Cardiac muscle cell (in vitro differentiated cells and primary cell): ENCODE results near the gene KLHL7. TPM values are rescaled to one million over a fixed set of nuclear protein-coding genes. Genes with fewer than 3 reads are reported as not detected.

Experiments used
- DNase-seq, 2 donors: peaks; one replicate each; pipeline versions ENCODE4 v3.0.0 to v3.0.0-alpha.2; 2010 to 2017; ENCODE audit warnings: low read depth in 1 of 2, low spot score in 1 of 2
- H3K27ac ChIP-seq: fragments of 200-600 bp; sonication (generic); 2 replicates; pipeline ENCODE4 v1.5.1; 2016
- H3K27me3 ChIP-seq: fragments of 200-600 bp; sonication (generic); 2 replicates; pipeline ENCODE4 v1.6.0; 2016; ENCODE audit warnings: control low read depth
- H3K36me3 ChIP-seq: fragments of 200-600 bp; sonication (generic); 2 replicates; pipeline ENCODE4 v1.5.1; 2016; ENCODE audit warnings: control low read depth
- H3K4me1 ChIP-seq: fragments of 200-600 bp; sonication (generic); 2 replicates; pipeline ENCODE4 v1.8.1; 2017; ENCODE audit warnings: low read depth, mild to moderate bottlenecking, mixed run types
- H3K4me3 ChIP-seq: fragments of 200-600 bp; sonication (generic); 2 replicates; pipeline ENCODE4 v1.5.1; 2016; ENCODE audit warnings: mild to moderate bottlenecking
- H3K9me3 ChIP-seq: fragments of 200-600 bp; sonication (generic); 2 replicates; pipeline ENCODE4 v1.5.1; 2017; ENCODE audit warnings: low read depth, mild to moderate bottlenecking, control low read depth
- CTCF ChIP-seq: IDR thresholded peaks from 2 replicates; pipeline ENCODE4 v1.5.1; 2012; ENCODE audit warnings: low read depth, mild to moderate bottlenecking, low read length
- polyA plus RNA-seq: library from polyadenylated mRNA; unstranded; fragments of >200 nt; fragmentation: Nextera tagmentation; extraction: Ambion mirVana; gene quantifications from 2 replicates; pipeline ENCODE4 v1.2.1, GENCODE V29; 2016
- total RNA-seq: library from RNA; depleted of rRNA; stranded (reverse); fragments of >200 nt; gene quantifications from 2 replicates; pipeline ENCODE4 v1.2.3, GENCODE V29; 2016

KLHL7 gene
- total and polyA plus RNA-seq, 2 experiments from 2014 or later: 33.4 to 47.1 TPM

GRCh38 chr7:23205909-23206767, 100.6 kb downstream of the KLHL7 start:
- DNase-seq: peak in 1 of 2 donors; percentile 61
- H3K4me1 ChIP-seq: no peaks in the 10 kb centered on the region
- no peaks in the 10 kb centered on the region for H3K9me3 ChIP-seq
- H3K4me3 ChIP-seq: no peak overlapping the region
- no peak overlapping the region for H3K27ac ChIP-seq
- H3K36me3 ChIP-seq: peaks cover 9% of the 10 kb centered on the region
- no peaks in the 10 kb centered on the region for H3K27me3 ChIP-seq
- no peak for TF ChIP-seq CTCF

GRCh38 chr7:23207021-23207420, 101.4 kb downstream of the KLHL7 start:
- TF ChIP-seq CTCF: no peak
- Histone ChIP-seq H3K27ac (no peak overlapping the region), H3K36me3 (peaks cover 3% of the 10 kb centered on the region), H3K4me3 (no peak overlapping the region), H3K27me3 (no peaks in the 10 kb centered on the region), H3K4me1 (no peaks in the 10 kb centered on the region), H3K9me3 (no peaks in the 10 kb centered on the region)
- DNase-seq: no peak

- no peak overlapping the region for H3K4me3 ChIP-seq
- H3K36me3 ChIP-seq: peaks cover 3% of the 10 kb centered on the region
- TF ChIP-seq CTCF: no peak
- H3K27me3 ChIP-seq: no peaks in the 10 kb centered on the region
- H3K9me3 ChIP-seq: no peaks in the 10 kb centered on the region
- no peak for DNase-seq
- H3K4me1 ChIP-seq: no peaks in the 10 kb centered on the region
- H3K27ac ChIP-seq: no peak overlapping the region
These were observed 102.3 kb downstream of the KLHL7 start for GRCh38 chr7:23207884-23208283.

- no peaks in the 10 kb centered on the region for H3K9me3 ChIP-seq
- H3K4me3 ChIP-seq: no peak overlapping the region
- no peaks in the 10 kb centered on the region for H3K27me3 ChIP-seq
- no peak for TF ChIP-seq CTCF
- DNase-seq: no peak
- no peaks in the 10 kb centered on the region for H3K4me1 ChIP-seq
- peaks cover 3% of the 10 kb centered on the region for H3K36me3 ChIP-seq
- H3K27ac ChIP-seq: no peak overlapping the region
These were observed 102.7 kb downstream of the KLHL7 start for GRCh38 chr7:23208316-23208715.

- Histone ChIP-seq H3K36me3 (peaks cover under 1% of the 10 kb centered on the region), H3K4me1 (no peaks in the 10 kb centered on the region), H3K9me3 (no peaks in the 10 kb centered on the region), H3K4me3 (no peak overlapping the region), H3K27ac (no peak overlapping the region), H3K27me3 (no peaks in the 10 kb centered on the region)
- no peak for DNase-seq
- no peak for TF ChIP-seq CTCF
These were observed 104.9 kb downstream of the KLHL7 start for GRCh38 chr7:23210506-23210905.
